Measurements from ENCODE around the gene SLC8A1. TPM values are rescaled to one million over a fixed set of nuclear protein-coding genes. Genes with fewer than 3 reads are reported as not detected.

Gene SLC8A1
- total RNA-seq, 1 donor from 2014 or later = under 0.01 TPM

DNA sequence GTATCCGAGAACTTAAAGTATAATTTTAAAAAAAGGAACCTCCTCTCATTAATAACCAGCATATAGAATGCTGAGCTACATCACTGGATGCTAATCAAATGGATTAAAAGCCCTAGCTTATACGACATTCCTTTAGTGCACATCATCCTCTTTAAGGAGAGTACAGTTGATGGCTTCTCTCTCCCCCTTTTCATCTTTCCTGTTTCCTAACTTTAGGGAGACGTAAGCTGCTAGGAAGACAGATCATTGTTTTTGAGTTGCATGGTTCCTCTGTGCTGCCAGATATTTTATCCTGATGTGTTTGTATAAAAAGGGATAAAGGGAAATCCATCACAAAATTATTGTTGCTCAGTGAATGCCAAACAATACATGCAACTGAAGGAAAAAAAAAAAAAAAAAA lies 94.2 kb downstream of the SLC8A1 start:
- DNase-seq (ENCODE audit: low read depth in 2 of 2) = no peak

DNA sequence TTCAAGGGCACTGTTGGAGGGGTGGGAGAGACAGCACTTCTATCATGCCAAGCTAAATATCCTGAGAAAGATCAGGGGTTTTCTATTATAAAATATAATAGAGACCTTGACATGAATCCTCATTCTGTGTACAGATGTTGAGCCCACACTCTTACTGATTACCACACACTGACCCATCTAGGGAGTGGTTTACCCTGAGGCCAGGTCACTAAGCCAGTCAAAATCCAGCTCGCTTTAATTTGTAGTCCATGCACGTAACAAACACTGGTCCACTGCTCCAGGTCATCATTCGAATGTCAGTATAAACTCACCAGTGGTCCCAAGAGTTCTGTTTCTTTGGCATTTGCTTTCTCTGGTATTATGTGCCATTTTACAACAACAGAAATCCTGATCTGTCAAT lies 96.4 kb downstream of the SLC8A1 start:
- no peak for DNase-seq (ENCODE audit: low read depth in 2 of 2)

DNA sequence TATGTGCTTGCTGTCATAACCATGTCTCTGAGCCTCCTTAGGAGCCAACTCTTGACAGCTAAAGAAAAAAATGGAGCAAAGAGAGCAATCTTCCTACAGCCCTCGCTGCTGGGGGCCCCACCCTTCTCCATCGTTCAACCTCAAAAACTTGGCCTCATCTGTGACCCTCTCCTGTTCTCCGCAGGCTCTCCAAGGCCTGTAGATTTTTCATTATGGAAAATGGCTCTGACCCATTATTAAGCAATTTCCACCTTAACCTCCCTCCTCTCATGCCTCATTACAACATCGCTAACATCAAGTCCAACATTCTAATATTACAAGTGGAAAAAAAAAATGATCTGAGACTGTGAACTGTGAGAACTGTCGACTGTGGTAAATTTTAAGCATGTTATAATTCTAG lies 98.7 kb downstream of the SLC8A1 start:
- no peak for DNase-seq (ENCODE audit: low read depth in 2 of 2)

DNA sequence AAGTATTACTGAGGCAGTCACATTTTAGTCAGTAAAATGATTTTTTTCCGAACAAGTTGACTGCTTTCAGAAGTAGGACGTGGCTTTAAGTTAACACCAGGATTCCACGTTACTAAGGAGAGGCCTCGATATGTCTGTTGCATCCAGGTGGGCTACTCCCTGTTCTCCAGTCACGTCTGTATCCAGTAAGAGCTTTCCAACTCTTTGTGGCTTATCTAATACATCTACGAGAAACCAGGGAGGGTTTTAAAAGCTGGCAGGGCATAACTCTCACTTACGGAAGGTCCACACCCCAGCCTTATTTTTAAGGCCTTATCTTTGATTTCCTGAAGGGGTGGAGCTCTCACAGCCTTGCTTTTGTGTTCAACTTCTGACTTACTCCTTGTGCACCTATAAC lies 99.2 kb downstream of the SLC8A1 start:
- DNase-seq (ENCODE audit: low read depth in 2 of 2) = no peak

DNA sequence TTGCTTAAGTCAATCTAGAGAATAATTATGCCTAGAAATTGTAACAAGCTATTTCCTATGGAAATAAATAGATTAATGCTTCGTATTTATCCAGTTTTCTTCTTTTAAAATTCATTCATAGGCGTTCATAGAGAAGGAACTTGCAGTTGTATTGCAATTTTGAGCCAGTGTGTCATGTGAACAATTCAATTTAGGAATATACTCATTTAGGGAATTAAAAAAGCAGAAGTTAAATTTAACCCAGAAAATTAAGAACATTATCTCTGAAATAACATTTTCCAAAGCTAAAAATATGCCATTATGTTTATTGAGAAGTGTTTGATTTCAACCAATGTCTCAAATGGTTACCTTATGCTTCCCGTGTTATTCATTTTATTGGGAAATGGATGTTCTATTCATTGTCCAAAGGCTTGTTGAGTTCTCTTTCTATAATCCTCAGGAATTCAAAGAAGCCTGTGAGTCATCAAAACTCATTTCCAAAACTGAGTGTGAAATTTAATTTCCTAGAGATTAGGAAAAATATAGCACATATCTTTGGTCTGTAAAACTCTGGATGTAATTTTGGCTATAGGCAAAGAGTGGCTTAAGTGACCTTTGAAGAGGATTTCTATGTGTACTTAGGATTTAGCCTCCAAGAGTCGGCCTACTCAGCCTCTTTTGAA lies 99.7 kb downstream of the SLC8A1 start:
- no peak for DNase-seq (ENCODE audit: low read depth in 2 of 2)

DNA sequence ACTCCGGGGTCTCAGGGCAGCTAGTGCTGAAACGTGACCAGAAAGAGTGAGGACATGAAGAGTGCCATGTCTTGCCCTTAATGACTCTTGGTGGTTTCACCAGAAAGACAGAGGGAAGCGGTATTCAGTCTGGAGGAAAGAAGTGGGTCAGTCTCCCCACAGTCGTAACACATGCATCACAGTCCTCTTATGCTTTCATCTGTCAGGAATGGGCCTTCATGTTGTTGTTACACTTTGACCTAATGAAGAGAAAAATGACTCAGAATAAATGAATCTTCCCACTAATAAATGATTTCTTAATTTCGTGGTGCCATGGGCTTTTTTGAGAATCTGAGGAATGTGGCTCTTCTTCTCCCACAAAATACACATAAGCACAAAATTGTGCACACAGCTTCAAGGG lies 103.2 kb downstream of the SLC8A1 start:
- DNase-seq (ENCODE audit: low read depth in 2 of 2) = no peak

DNA sequence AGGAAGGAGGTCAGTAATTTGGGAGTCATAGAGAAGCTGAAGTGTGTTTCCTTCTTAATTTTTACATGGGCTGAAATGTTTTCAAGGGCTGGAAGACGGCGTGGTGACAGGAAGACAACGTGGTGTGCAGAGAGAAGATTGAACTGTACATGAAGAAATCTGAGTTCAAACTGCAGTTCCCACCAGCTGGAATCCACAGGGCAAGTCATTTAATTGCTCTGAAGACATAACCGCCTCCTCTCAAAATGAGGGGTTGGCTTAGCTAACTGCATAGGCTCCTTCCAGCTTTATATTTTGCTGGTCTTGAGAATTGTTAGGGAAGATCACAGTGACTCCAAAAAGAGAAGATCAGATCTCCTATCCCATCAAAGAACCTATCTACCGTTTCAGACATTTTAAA lies 103.9 kb downstream of the SLC8A1 start:
- DNase-seq (ENCODE audit: low read depth in 2 of 2) = no peak

DNA sequence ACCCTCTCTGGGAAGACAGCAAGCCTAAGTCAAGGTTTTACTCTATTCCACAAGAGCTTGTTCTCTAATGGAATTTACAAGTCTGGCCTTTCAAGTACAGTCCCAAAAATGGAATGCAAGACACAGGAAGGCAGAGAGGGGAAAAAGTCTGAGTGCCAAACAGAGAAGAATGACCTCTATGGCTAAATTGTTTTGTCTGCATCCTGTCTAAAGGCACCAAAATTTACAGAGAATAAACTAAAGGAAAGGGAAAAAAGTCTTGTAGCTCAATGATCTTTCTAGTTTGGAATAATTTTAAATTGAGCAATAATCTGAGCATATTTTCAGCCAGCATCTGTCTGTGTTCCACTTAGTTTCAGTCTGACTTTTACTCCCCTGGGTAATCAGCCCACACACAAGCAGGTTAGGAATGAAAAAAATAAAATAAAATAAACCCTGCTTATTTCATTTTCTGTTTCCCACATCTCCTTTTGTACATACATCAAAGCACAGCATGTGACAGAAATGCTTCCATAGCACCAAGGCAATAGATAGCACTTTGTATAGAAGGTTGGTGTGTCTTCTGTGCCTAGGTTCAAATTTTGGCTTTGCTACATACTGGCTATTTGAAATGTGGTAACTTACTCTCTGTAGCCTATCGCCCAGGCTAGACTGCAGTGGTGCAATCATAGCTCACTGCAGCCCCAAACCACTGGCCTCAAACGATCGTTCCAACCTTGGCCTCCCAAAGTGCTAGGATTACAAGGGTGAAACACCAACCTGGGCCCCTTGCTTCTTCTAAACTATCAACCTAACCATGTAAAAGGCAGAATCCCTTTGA lies 105.1 kb downstream of the SLC8A1 start:
- no peak for DNase-seq (ENCODE audit: low read depth in 2 of 2)

DNA sequence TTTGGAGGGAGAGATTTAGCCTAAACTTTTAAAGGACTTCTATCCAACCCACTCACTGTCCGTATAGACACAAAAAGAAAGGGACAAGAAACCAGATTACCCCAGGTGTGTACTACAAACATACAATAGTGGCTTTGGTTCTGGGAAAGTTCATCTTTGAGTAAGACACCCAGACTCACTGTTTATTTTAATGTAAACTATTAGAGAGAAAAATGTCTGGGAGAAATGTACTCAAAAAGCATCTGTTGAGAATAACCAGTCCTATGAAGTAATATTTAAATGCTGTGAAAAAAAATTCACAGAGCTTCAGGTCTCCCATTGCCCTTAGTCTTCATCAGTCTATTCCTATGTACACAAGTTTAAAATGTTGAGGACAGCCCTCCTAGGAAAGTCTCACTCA lies 107.5 kb downstream of the SLC8A1 start:
- DNase-seq (ENCODE audit: low read depth in 2 of 2) = no peak

DNA sequence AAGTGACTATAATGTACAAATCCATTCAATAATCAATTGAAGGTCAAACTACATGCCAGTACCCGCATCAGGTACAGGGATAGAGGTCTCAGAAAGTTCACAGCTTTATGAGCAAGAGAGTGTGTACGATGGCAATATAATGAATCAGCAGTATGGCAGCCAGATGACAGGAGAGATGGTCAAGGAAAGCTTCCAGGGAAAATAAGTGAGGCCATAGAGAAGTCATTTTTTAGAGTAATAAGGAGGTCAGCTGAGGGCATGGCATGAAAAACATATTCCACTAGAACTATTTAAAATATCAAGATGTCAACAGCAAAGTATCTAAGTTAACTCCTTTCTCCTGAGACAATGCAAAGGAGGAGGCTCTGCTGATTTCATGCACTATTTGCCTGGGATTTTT lies 108.0 kb downstream of the SLC8A1 start:
- no peak for DNase-seq (ENCODE audit: low read depth in 2 of 2)

DNA sequence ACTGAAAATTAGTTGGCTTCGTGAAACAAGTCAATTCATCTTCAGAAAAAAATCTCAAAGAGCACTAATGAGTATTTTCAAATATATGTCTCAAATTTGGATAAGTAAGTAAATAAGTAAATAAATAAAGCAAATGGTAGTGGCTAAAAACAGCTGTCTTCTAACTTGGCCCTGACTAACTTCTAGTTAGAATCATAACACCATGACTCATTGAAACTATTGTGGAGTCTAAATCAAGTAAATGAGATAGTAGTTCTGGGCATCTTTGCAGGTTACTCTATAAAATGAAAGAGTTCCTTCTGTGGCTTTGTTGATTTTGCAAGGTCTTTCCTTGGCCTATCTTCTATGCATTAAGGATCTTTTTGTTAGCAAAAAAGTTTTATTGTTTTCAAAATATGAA lies 110.7 kb downstream of the SLC8A1 start:
- peak in 1 of 2 donors; percentile 22 for DNase-seq (ENCODE audit: low read depth in 2 of 2)

DNA sequence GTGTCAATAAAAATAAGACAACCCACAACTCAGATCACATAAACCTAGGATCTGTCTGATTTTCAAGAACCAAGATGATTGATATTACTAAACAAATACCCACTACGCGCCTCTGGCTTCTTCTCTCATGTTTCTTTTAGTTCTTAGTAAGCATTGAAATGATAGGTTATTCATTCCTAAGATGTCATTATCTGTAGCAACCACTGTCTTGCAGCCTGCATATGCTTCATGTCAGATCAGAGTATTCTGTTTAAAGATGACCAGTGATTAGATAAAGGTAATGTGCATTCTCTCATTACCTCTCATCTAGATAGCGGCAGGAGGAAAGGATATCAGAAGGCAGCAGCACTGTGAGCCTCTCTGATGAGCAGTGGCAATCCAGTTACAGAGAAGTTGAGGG lies 112.9 kb downstream of the SLC8A1 start:
- no peak for DNase-seq (ENCODE audit: low read depth in 2 of 2)

DNA sequence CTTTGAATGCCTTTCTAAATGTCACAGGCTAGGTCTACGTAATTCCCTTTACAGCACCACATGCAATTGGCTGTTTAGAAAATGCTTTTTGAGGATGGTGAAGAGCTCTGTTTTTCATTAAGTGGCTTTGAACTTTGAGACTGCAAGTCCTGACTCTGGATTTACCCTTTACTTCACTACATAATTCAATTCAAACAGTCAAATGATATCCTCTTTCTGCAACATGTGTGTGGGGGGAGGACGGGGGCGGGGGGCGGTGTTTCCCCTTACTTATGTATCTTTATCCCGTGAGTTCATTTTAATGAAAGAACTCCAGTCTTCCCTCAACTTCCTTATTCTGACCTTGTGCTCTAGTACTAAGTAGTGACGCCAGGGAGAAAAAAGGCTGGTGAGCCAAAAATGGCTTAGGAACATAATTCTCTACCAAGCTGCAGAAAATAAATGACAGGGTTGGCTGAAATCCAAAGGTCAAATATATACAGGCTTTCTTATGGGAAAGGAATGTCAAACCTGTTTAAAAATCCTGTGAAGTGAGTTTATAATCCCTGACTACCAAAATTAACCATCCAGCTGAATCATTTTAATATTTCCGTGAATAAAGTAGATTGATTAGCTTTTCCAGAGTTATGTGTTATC lies 119.6 kb downstream of the SLC8A1 start:
- peak; percentile 44 to 95 for DNase-seq (ENCODE audit: low read depth in 2 of 2)

DNA sequence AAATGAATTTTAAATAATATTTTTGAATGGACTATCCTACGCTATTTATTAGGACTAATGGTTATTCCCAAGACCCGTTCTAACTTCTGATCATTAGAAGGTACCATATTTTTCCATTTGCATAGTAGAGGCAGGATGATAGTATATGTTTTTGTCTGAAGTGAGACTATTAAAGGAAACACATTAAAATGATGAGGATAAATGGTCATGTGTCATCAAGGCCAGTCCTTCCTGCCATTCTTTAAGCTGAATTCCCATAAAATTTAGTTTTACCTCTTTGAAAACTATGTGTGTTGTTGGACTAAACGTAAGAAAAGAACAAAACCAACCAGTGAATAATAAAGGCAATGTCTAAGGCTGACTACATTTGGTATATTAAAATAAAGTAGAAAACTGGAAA lies 121.8 kb downstream of the SLC8A1 start:
- peak; percentile 12 to 31 for DNase-seq (ENCODE audit: low read depth in 2 of 2)

DNA sequence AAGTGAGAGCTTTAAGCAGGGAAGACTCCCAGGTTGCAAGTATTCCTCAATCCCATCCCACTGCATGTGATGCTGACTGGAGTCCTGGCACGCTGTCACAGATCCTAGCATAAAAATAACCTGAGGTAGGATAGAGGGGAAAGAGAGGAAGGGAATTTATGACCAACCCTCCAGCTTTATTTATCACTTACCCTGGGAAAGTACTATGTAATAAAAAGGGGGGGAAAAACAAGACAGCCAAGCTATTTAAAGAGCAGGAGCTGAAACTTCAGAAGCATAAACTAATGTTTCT lies 122.2 kb downstream of the SLC8A1 start:
- DNase-seq (ENCODE audit: low read depth in 2 of 2) = peak in 1 of 2 donors; percentile 24

DNA sequence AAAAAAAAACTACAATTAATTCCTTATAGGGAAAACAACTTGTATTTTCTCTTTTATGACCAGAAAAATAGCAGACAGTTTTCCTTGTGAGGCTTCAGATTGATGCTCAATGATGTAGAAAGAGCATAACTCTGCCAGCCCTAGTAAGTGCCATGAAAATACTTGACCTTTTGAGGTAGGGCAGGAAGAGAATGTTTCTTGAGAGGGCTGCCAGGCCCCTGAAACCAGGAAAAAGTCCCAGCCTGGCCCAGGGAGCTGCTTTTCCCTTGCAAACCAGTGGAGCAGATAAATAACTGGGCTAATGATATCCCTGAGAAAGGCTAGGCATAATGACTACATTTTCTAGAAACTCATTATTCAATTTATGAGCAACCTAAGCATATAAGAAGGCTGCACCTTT lies 126.8 kb downstream of the SLC8A1 start:
- DNase-seq (ENCODE audit: low read depth in 2 of 2) = no peak

DNA sequence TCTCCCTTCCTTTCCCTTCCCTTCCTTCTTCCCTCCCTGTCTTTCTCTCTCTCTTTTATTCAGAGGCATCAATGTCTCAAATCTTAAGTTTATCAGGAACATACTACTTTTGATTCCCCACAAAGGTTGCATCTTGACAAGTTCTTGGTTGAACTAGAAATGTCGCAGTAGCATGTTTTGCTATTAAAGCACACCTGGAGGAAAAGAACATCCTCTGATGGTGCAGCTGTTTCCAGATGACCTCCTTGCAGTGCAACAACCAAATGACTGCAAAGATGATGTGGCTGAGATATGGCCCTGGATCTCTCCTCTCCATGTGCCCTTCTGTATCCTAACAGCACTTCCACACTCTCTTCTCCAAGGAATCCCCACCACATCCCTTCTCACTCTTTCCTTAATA lies 127.2 kb downstream of the SLC8A1 start:
- DNase-seq (ENCODE audit: low read depth in 2 of 2) = no peak

DNA sequence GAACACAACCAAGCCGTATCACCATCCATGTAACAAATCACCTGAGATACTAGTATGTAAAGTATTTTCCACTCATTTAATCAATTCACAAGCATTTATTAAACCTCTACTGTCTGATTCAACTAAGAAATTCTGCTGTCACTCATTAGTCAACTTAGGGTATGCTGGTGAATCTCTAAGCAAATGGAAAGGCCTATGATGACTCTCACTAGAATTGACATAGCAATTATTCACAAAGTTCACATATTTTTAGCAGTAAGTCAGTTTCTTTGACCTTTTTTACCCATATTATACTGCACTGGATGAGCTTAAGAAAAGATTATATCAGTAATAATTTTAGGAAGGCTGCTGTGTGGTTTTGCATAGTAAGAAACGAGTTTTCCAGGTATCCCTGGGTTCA lies 130.1 kb downstream of the SLC8A1 start:
- no peak for DNase-seq (ENCODE audit: low read depth in 2 of 2)

DNA sequence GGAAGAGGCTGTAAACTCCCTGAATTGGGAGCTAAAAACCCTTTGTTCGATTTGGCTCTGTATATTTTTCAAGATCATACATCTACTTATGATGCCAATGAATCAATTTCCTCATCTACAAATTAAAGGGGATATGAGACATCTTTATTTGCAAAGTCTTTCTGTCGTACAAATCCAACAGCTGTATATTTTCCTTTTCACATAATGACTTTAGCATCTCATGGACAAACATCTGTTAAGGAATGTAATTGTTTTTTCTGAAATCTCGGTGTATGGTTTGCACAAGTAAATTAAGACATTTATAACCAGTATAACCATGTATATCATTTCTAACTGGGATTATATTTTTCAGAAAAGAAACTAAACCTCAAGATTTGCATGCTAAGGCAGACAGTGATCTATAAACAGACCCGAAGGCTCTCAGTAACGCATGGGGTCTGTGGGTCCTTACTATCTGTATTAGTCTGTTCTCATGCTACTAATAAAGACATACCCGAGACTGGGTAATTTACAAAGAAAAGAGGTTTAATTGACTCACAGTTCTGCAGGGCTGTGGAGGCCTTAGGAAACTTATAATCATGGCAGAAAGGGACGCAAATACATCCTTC lies 130.8 kb downstream of the SLC8A1 start:
- no peak for DNase-seq (ENCODE audit: low read depth in 2 of 2)

DNA sequence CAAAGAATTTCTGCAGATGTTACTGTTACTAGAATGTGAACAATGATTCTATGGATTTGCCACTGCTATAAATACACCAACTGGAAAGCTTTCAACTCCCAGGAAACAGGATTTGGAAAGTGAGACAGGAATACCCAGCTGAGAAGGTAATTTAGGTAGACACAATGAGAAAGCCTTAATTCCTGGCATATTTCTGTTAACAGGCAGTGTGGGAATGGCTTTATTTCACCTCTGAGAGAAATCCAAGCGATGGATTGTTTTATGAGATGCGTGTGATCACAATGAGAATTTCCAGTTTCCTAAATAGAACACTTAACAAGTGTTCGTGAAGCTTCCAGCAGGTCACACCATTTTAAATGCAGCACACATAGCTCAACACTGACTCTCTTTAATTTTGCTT lies 133.0 kb downstream of the SLC8A1 start:
- DNase-seq (ENCODE audit: low read depth in 2 of 2) = no peak

DNA sequence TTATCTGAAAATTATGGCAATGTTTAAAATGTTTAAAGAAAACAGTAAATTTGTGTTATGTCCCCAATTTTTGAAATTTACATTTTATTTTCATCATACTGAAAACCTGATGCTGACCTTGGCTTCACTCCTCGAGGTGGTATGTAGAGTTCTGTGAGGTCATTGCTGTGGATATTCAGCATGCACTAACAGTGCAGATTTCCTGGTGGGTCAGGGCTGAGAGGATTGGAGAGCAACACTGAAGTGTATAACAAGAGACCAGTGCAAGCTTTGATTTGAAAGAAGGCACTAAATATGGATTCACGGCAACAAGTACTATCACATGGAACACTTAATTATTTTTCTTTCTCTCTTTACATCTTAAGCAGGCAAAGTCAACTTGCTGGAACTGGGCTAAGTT lies 134.1 kb downstream of the SLC8A1 start:
- no peak for DNase-seq (ENCODE audit: low read depth in 2 of 2)

DNA sequence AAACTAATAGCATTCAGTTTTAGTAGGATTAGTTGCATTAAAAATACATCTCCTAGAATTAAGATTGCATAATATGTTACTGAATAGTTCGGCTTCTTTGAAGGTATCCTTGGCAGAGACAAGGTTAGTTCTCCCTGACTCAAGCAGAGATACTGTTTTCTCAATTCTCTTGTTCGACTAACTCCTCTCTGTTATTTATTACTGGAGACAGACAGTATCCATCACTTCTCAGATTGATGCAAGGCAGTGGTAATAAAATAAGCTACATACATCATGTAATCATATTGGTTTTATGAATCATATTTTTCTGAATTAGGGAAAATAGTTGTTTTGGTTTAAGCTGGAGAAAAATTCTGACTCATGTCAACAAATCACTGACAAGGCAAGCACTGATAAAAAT lies 134.8 kb downstream of the SLC8A1 start:
- DNase-seq (ENCODE audit: low read depth in 2 of 2) = no peak

DNA sequence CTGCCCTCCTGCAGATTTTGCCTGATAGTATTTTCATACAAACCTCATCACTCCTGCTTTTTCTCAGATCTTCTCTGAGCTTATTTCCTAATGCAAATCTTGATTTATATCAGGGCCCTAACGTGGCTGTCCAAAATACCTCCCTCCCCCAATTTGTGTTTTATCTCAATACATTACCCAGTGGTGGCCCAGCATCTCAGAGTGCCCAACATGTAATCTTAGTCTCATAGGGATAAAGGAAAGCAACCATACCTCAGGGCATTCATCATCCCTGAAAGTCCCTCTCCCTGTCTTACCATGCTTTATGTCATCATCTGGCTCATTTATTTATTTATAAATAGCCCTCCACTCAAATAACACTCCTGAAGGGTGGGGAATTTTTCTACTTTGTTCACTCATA lies 135.3 kb downstream of the SLC8A1 start:
- DNase-seq (ENCODE audit: low read depth in 2 of 2) = no peak
